NCI-H524 (cell line): ENCODE measurements around the gene HBM.
"Not testable (repeated sequence)": the region's sequence is repeated elsewhere in the genome, so short reads cannot be mapped to it uniquely, and the experiment has no call there.

Experiments used
- DNase-seq, 2 experiments: peaks; one replicate each; lab custom pipeline; 2025; lab: John Stamatoyannopoulos, UW

Gene HBM

DNA sequence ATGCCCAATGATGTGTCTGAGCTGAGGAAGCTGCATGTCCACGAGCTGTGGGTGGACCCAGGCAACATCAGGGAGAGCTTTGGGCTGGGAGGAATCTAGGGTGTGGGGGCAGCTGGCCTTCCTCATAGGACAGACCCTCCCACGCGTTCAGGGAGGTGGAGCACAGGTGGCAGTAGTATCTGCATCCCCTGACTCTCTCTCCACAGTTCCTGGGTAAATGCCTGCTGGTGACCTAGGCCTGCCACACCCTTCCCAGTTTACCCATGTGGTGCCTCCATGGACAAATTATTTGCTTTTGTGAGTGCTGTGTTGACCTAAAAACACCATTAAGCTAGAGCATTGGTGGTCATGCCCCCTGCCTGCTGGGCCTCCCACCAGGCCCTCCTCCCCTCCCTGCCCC is 3.2 kb downstream of the HBM start:
- DNase-seq = no peak

DNA sequence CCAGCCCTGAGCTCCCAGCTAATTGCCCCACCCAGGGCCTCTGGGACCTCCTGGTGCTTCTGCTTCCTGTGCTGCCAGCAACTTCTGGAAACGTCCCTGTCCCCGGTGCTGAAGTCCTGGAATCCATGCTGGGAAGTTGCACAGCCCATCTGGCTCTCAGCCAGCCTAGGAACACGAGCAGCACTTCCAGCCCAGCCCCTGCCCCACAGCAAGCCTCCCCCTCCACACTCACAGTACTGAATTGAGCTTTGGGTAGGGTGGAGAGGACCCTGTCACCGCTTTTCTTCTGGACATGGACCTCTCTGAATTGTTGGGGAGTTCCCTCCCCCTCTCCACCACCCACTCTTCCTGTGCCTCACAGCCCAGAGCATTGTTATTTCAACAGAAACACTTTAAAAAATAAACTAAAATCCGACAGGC is 4.3 kb downstream of the HBM start:
- not testable (repeated sequence) for DNase-seq

DNA sequence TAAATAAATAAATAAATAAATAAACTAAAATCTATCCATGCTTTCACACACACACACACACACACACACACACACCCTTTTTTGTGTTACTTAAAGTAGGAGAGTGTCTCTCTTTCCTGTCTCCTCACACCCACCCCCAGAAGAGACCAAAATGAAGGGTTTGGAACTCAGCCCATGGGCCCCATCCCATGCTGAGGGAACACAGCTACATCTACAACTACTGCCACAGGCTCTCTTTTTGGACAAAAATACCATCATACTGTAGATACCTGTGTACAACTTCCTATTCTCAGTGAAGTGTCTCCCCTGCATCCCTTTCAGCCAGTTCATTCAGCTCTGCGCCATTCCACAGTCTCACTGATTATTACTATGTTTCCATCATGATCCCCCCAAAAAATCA is 5.0 kb downstream of the HBM start:
- no peak for DNase-seq

DNA sequence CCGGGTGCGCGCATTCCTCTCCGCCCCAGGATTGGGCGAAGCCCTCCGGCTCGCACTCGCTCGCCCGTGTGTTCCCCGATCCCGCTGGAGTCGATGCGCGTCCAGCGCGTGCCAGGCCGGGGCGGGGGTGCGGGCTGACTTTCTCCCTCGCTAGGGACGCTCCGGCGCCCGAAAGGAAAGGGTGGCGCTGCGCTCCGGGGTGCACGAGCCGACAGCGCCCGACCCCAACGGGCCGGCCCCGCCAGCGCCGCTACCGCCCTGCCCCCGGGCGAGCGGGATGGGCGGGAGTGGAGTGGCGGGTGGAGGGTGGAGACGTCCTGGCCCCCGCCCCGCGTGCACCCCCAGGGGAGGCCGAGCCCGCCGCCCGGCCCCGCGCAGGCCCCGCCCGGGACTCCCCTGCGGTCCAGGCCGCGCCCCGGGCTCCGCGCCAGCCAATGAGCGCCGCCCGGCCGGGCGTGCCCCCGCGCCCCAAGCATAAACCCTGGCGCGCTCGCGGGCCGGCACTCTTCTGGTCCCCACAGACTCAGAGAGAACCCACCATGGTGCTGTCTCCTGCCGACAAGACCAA is 6.7 kb downstream of the HBM start, which contains the start of gene HBA2:
Gene HBA2 (plus strand): TSS at position 503 of the 568 bp plus-strand sequence. CDS start 37 bp downstream, at position 540.
- not testable (repeated sequence) for DNase-seq

DNA sequence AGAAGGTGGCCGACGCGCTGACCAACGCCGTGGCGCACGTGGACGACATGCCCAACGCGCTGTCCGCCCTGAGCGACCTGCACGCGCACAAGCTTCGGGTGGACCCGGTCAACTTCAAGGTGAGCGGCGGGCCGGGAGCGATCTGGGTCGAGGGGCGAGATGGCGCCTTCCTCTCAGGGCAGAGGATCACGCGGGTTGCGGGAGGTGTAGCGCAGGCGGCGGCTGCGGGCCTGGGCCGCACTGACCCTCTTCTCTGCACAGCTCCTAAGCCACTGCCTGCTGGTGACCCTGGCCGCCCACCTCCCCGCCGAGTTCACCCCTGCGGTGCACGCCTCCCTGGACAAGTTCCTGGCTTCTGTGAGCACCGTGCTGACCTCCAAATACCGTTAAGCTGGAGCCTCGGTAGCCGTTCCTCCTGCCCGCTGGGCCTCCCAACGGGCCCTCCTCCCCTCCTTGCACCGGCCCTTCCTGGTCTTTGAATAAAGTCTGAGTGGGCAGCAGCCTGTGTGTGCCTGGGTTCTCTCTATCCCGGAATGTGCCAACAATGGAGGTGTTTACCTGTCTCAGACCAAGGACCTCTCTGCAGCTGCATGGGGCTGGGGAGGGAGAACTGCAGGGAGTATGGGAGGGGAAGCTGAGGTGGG is 7.6 kb downstream of the HBM start:
- DNase-seq = not testable (repeated sequence)

DNA sequence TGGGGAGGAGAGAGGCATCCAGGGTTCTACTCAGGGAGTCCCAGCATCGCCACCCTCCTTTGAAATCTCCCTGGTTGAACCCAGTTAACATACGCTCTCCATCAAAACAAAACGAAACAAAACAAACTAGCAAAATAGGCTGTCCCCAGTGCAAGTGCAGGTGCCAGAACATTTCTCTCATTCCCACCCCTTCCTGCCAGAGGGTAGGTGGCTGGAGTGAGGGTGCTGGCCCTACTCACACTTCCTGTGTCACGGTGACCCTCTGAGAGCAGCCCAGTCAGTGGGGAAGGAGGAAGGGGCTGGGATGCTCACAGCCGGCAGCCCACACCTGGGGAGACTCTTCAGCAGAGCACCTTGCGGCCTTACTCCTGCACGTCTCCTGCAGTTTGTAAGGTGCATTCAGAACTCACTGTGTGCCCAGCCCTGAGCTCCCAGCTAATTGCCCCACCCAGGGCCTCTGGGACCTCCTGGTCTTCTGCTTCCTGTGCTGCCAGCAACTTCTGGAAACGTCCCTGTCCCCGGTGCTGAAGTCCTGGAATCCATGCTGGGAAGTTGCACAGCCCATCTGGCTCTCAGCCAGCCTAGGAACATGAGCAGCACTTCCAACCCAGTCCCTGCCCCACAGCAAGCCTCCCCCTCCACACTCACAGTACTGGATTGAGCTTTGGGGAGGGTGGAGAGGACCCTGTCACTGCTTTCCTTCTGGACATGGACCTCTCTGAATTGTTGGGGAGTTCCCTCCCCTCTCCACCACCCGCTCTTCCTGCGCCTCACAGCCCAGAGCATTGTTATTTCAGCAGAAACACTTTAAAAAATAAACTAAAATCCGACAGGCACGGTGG is 8.4 kb downstream of the HBM start:
- DNase-seq = peak in 1 of 2 experiments; percentile 19

DNA sequence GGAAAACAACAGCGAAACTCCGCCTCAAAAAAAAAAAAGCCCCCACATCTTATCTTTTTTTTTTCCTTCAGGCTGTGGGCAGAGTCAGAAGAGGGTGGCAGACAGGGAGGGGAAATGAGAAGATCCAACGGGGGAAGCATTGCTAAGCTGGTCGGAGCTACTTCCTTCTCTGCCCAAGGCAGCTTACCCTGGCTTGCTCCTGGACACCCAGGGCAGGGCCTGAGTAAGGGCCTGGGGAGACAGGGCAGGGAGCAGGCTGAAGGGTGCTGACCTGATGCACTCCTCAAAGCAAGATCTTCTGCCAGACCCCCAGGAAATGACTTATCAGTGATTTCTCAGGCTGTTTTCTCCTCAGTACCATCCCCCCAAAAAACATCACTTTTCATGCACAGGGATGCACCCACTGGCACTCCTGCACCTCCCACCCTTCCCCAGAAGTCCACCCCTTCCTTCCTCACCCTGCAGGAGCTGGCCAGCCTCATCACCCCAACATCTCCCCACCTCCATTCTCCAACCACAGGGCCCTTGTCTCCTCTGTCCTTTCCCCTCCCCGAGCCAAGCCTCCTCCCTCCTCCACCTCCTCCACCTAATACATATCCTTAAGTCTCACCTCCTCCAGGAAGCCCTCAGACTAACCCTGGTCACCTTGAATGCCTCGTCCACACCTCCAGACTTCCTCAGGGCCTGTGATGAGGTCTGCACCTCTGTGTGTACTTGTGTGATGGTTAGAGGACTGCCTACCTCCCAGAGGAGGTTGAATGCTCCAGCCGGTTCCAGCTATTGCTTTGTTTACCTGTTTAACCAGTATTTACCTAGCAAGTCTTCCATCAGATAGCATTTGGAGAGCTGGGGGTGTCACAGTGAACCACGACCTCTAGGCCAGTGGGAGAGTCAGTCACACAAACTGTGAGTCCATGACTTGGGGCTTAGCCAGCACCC is 9.5 kb downstream of the HBM start:
- no peak for DNase-seq

DNA sequence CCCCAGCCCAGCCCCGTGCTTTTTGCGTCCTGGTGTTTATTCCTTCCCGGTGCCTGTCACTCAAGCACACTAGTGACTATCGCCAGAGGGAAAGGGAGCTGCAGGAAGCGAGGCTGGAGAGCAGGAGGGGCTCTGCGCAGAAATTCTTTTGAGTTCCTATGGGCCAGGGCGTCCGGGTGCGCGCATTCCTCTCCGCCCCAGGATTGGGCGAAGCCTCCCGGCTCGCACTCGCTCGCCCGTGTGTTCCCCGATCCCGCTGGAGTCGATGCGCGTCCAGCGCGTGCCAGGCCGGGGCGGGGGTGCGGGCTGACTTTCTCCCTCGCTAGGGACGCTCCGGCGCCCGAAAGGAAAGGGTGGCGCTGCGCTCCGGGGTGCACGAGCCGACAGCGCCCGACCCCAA is 10.2 kb downstream of the HBM start:
- DNase-seq = not testable (repeated sequence)

DNA sequence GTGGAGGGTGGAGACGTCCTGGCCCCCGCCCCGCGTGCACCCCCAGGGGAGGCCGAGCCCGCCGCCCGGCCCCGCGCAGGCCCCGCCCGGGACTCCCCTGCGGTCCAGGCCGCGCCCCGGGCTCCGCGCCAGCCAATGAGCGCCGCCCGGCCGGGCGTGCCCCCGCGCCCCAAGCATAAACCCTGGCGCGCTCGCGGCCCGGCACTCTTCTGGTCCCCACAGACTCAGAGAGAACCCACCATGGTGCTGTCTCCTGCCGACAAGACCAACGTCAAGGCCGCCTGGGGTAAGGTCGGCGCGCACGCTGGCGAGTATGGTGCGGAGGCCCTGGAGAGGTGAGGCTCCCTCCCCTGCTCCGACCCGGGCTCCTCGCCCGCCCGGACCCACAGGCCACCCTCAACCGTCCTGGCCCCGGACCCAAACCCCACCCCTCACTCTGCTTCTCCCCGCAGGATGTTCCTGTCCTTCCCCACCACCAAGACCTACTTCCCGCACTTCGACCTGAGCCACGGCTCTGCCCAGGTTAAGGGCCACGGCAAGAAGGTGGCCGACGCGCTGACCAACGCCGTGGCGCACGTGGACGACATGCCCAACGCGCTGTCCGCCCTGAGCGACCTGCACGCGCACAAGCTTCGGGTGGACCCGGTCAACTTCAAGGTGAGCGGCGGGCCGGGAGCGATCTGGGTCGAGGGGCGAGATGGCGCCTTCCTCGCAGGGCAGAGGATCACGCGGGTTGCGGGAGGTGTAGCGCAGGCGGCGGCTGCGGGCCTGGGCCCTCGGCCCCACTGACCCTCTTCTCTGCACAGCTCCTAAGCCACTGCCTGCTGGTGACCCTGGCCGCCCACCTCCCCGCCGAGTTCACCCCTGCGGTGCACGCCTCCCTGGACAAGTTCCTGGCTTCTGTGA is 11.0 kb downstream of the HBM start, which contains the start of gene HBA1:
Gene HBA1 (plus strand): TSS at position 204 of the 906 bp plus-strand sequence. CDS start 37 bp downstream, at position 241.
- DNase-seq = not testable (repeated sequence)

DNA sequence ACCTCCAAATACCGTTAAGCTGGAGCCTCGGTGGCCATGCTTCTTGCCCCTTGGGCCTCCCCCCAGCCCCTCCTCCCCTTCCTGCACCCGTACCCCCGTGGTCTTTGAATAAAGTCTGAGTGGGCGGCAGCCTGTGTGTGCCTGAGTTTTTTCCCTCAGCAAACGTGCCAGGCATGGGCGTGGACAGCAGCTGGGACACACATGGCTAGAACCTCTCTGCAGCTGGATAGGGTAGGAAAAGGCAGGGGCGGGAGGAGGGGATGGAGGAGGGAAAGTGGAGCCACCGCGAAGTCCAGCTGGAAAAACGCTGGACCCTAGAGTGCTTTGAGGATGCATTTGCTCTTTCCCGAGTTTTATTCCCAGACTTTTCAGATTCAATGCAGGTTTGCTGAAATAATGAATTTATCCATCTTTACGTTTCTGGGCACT is 11.6 kb downstream of the HBM start:
- DNase-seq = peak in 1 of 2 experiments; percentile 43

DNA sequence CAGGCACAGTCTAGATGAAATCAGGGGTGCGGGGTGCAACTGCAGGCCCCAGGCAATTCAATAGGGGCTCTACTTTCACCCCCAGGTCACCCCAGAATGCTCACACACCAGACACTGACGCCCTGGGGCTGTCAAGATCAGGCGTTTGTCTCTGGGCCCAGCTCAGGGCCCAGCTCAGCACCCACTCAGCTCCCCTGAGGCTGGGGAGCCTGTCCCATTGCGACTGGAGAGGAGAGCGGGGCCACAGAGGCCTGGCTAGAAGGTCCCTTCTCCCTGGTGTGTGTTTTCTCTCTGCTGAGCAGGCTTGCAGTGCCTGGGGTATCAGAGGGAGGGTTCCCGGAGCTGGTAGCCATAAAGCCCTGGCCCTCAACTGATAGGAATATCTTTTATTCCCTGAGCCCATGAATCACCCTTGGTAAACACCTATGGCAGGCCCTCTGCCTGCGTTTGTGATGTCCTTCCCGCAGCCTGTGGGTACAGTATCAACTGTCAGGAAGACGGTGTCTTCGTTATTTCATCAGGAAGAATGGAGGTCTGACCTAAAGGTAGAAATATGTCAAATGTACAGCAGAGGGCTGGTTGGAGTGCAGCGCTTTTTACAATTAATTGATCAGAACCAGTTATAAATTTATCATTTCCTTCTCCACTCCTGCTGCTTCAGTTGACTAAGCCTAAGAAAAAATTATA is 12.3 kb downstream of the HBM start:
- DNase-seq = no peak

DNA sequence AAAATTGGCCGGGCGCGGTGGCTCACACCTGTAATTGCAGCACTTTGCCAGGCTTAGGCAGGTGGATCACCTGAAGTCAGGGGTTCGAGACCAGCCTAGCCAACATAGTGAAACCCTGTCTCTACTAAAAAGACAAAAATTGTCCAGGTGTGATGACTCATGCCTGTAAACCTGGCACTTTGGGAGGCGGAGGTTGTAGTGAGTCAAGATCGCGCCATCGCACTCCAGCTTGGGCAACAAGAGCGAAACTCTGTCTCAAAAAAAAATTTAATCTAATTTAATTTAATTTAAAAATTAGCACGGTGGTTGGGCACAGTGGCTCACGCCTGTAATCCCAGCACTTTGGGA is 12.9 kb downstream of the HBM start:
- DNase-seq = no peak

DNA sequence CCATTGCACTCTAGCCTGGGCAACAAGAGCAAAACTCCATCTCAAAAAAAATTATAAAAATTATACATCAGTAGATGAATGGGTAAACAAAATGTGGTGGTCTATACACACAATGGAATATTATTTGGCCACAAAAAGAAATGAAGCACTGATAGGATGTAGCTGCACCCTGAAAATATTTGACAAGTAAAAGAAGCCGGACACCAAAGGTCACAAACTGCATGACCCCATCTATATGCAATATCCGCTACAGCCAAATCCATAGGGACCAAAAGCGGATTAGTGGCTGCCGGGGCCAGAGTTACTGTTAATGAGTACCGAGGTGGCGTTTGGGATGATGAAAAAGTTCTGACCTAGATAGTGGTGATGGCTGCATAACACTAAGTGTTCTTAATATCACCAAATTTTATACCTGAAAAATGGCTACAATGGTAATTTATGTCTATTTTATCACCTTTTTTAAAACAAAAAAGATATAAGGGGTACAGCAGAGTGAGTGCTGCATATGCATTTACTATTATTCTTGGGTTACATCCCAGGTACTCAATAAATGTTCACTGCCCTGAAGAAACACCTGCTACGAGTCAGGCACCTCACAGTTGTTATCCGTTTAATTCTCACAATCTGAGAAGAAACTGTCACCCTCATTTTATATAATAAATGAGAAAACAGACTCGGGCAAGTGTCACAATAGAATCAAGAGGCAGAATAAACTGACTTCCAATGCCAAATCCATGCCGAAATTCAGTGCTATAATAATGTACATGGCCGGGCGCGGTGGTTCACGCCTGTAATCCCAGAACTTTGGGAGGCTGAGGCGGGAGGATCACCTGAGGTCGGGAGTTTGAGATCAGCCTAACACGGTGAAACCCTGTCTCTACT is 13.7 kb downstream of the HBM start:
- no peak for DNase-seq

DNA sequence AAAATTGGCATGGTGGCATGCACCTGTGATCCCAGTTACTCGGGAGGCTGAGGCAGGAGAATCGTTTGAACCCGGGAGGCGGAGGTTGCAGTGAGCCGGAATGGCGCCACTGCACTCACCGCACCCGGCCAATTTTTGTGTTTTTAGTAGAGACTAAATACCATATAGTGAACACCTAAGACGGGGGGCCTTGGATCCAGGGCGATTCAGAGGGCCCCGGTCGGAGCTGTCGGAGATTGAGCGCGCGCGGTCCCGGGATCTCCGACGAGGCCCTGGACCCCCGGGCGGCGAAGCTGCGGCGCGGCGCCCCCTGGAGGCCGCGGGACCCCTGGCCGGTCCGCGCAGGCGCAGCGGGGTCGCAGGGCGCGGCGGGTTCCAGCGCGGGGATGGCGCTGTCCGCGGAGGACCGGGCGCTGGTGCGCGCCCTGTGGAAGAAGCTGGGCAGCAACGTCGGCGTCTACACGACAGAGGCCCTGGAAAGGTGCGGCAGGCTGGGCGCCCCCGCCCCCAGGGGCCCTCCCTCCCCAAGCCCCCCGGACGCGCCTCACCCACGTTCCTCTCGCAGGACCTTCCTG is 14.4 kb downstream of the HBM start, which contains the start of gene HBQ1:
Gene HBQ1 (plus strand): TSS at position 359 of the 575 bp plus-strand sequence. CDS start 28 bp downstream, at position 387.
- DNase-seq = peak; percentile 13 to 76

DNA sequence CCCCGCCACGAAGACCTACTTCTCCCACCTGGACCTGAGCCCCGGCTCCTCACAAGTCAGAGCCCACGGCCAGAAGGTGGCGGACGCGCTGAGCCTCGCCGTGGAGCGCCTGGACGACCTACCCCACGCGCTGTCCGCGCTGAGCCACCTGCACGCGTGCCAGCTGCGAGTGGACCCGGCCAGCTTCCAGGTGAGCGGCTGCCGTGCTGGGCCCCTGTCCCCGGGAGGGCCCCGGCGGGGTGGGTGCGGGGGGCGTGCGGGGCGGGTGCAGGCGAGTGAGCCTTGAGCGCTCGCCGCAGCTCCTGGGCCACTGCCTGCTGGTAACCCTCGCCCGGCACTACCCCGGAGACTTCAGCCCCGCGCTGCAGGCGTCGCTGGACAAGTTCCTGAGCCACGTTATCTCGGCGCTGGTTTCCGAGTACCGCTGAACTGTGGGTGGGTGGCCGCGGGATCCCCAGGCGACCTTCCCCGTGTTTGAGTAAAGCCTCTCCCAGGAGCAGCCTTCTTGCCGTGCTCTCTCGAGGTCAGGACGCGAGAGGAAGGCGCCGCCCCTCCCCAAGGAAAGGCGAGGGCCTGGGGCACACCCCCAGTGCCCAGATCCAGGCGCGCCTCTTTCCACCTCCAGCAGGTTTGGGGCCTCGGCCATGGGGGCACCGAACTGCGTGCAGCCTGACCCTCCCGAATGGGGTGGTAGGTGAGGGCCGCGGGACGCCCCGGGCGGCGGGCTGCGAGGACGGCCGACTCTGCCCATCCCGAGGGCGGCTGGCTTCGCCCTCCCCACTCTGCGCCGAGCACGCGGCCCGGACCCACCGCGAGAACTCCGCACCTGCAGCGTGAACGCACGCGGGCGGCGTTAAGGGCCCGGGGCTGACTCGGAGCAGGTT is 15.1 kb downstream of the HBM start:
- DNase-seq = peak; percentile 79 to 83

DNA sequence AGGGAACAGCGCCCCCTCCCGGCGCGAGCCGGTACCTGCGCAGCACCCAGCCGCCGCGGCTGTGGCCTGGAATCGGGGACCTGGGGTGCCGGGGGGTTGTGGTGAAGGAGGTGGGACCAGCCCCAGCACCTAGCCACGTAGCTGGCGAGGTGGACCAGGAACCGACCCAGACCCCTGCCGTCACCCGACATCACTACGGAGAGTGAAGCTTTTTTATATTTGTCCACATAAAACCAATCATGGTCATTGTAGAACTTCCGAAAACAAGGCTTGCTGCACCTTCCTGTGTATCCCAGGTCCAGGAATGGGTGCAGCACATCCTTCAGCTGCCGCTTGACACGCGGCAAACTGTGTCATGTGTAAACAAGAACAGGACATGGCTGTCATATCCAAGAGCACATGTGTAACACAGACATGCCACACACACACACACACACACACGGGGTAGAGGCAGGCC is 15.8 kb downstream of the HBM start:
- DNase-seq = peak in 1 of 2 experiments; percentile 41

DNA sequence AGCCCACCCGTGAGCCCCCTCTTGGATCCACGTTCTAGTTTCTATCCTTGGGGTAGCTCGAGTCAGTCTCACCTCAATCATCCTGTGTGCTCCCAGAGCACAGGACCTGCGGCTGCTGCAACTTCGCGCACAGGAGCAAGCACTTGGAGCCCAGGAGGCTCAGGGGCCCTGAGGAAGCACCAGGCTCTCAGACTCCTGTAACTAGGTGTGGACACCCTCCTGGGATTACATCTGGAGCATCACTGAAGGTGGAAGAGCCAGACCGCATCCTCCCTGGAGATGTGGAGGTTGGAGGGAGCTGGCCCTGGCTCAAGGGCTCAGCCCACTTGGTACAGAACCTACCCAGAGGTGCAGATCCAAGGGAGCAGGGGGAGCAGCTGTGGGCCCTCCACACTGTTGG is 17.2 kb downstream of the HBM start:
- DNase-seq = peak in 1 of 2 experiments; percentile 21
